Liver (tissue), 9 donors: ENCODE data around the gene SERHL2. TPM values are rescaled to one million over a fixed set of nuclear protein-coding genes. Genes with fewer than 3 reads are reported as not detected.
"Not testable (repeated sequence)": the region's sequence is repeated elsewhere in the genome, so short reads cannot be mapped to it uniquely, and the experiment has no call there.

ENCODE experiments used
- DNase-seq: peaks from one replicate; pipeline ENCODE4 v3.0.0-alpha.2; 2017; ENCODE audit warnings: low spot score
- H3K27ac ChIP-seq, 2 donors: one replicate each; pipeline ENCODE4 v1.7.0; 2013; ENCODE audit warnings: inconsistent platforms in 2 of 2, low read length in 2 of 2, control low read depth in 1 of 2, low read depth in 1 of 2, mild to moderate bottlenecking in 1 of 2
- H3K27me3 ChIP-seq, 4 donors: one replicate each; pipeline versions ENCODE4 v1.6.1 to v1.7.0; 2013; ENCODE audit warnings: low read length in 3 of 4, inconsistent platforms in 1 of 4, mild to moderate bottlenecking in 1 of 4, moderate library complexity in 1 of 4; ENCODE audit not compliant: control insufficient read depth in 4 of 4, insufficient read depth in 4 of 4
- H3K36me3 ChIP-seq, 4 donors: one replicate each; pipeline versions ENCODE4 v1.6.1 to v1.7.0; 2013; ENCODE audit warnings: low read length in 3 of 4, mild to moderate bottlenecking in 3 of 4, low read depth in 1 of 4, moderate library complexity in 1 of 4; ENCODE audit not compliant: control insufficient read depth in 4 of 4, insufficient read depth in 3 of 4
- H3K4me1 ChIP-seq, 4 donors: one replicate each; pipeline versions ENCODE4 v1.6.1 to v1.7.0; 2013; ENCODE audit warnings: low read length in 3 of 4, mild to moderate bottlenecking in 3 of 4, moderate library complexity in 1 of 4; ENCODE audit not compliant: control insufficient read depth in 4 of 4, insufficient read depth in 4 of 4
- H3K4me3 ChIP-seq, 3 donors: one replicate each; pipeline versions ENCODE4 v1.6.1 to v1.7.0; 2013; ENCODE audit warnings: low read length in 3 of 3, control low read depth in 1 of 3, low read depth in 1 of 3, mild to moderate bottlenecking in 1 of 3
- H3K9ac ChIP-seq, 2 donors: one replicate each; pipeline ENCODE4 v1.7.0; 2013; ENCODE audit warnings: low read length in 2 of 2, mild to moderate bottlenecking in 2 of 2, moderate library complexity in 2 of 2, control low read depth in 1 of 2, low read depth in 1 of 2
- H3K9me3 ChIP-seq, 4 donors: one replicate each; pipeline versions ENCODE4 v1.6.1 to v1.7.0; 2013; ENCODE audit warnings: low read length in 3 of 4; ENCODE audit not compliant: control insufficient read depth in 4 of 4
- ATF3 ChIP-seq: IDR thresholded peaks from 2 replicates; pipeline ENCODE4 v1.6.1; 2016; ENCODE audit warnings: antibody characterized with exemption
- CTCF ChIP-seq: fragments of 150-350 bp; IDR thresholded peaks from 2 replicates; pipeline ENCODE4 v1.5.1; 2017; ENCODE audit warnings: improper control_type of control experiment, low read depth, low read length; ENCODE audit not compliant: missing input control
- EGR1 ChIP-seq, 2 donors: IDR thresholded peaks; 2 replicates each; pipeline ENCODE4 v1.6.1; 2016 to 2018; ENCODE audit warnings: antibody characterized with exemption in 2 of 2, low read depth in 2 of 2
- FOXA1 ChIP-seq: IDR thresholded peaks from 2 replicates; pipeline ENCODE4 v1.6.1; 2016; ENCODE audit warnings: antibody characterized with exemption
- FOXA2 ChIP-seq: IDR thresholded peaks from 2 replicates; pipeline ENCODE4 v1.6.1; 2016; ENCODE audit warnings: antibody characterized with exemption
- GABPA ChIP-seq, 2 donors: IDR thresholded peaks in 1 of 2; conservative IDR thresholded peaks in 1 of 2; 2 replicates each; pipeline ENCODE4 v1.6.1; 2016; ENCODE audit warnings: antibody characterized with exemption in 2 of 2, mild to moderate bottlenecking in 1 of 2, moderate library complexity in 1 of 2
- HNF4A ChIP-seq, 2 donors: conservative IDR thresholded peaks; 2 replicates each; pipeline ENCODE4 v1.6.1; 2016; ENCODE audit warnings: antibody characterized with exemption in 2 of 2, mild to moderate bottlenecking in 2 of 2
- HNF4G ChIP-seq: IDR thresholded peaks from 2 replicates; pipeline ENCODE4 v1.6.1; 2016; ENCODE audit warnings: antibody characterized with exemption
- JUND ChIP-seq, 2 donors: IDR thresholded peaks; 2 replicates each; pipeline ENCODE4 v1.6.1; 2016; ENCODE audit warnings: antibody characterized with exemption in 2 of 2
- MAX ChIP-seq: IDR thresholded peaks from 2 replicates; pipeline ENCODE4 v1.6.1; 2016; ENCODE audit warnings: antibody characterized with exemption
- NR2F2 ChIP-seq: IDR thresholded peaks from 2 replicates; pipeline ENCODE4 v1.6.1; 2016; ENCODE audit warnings: antibody characterized with exemption
- RAD21 ChIP-seq, 2 donors: IDR thresholded peaks; 2 replicates each; pipeline ENCODE4 v1.6.1; 2016; ENCODE audit warnings: antibody characterized with exemption in 2 of 2, mild to moderate bottlenecking in 2 of 2
- REST ChIP-seq: IDR thresholded peaks from 2 replicates; pipeline ENCODE4 v1.6.1; 2016; ENCODE audit warnings: antibody characterized with exemption, mild to moderate bottlenecking
- RXRA ChIP-seq, 2 donors: IDR thresholded peaks; 2 replicates each; pipeline ENCODE4 v1.6.1; 2017 to 2018; ENCODE audit warnings: antibody characterized with exemption in 2 of 2, mild to moderate bottlenecking in 1 of 2
- SP1 ChIP-seq: IDR thresholded peaks from 2 replicates; pipeline ENCODE4 v1.6.1; 2018; ENCODE audit warnings: antibody characterized with exemption, mild to moderate bottlenecking
- TAF1 ChIP-seq: conservative IDR thresholded peaks from 2 replicates; pipeline ENCODE4 v1.6.1; 2016; ENCODE audit warnings: antibody characterized with exemption, mild to moderate bottlenecking
- YY1 ChIP-seq: IDR thresholded peaks from 2 replicates; pipeline ENCODE4 v1.6.1; 2016; ENCODE audit warnings: antibody characterized with exemption, mild to moderate bottlenecking
- WGBS: extraction: QIAGEN DNeasy Blood & Tissue Kit; methylation state at CpG from one replicate; pipeline ENCODE4 v1.1.7; 2013; 5-methylcytosine and 5-hydroxymethylcytosine counted together
- polyA plus RNA-seq, 2 donors: library from polyadenylated mRNA; stranded (reverse) in 1 of 2; unstranded in 1 of 2; fragments of 200-250 nt in 1 of 2; fragments of >200 nt in 1 of 2; fragmentation: Nextera tagmentation in 1 of 2; extraction: Ambion mirVana in 1 of 2; gene quantifications; one replicate each; pipeline versions ENCODE4 v1.2.1 to v1.2.3, GENCODE V29; 2013 to 2015
- total RNA-seq, 2 donors: library from RNA; depleted of rRNA; stranded (reverse); fragments of >200 nt; gene quantifications; one replicate each; pipeline ENCODE4 v1.2.3, GENCODE V29; 2014
- TF ChIP-seq, protein P1 (sequence below): IDR thresholded peaks from 2 replicates; pipeline ENCODE4 v1.6.1; 2016; ENCODE audit warnings: antibody characterized with exemption
- donor health status: healthy.
- donor health status: healthy.
- donor health status: healthy.
- donor health status: healthy.
- donor health status: healthy.

The SERHL2 gene
- total and polyA plus RNA-seq, 4 donors, result 0.51 to 1.6 (median 0.69) TPM

DNA sequence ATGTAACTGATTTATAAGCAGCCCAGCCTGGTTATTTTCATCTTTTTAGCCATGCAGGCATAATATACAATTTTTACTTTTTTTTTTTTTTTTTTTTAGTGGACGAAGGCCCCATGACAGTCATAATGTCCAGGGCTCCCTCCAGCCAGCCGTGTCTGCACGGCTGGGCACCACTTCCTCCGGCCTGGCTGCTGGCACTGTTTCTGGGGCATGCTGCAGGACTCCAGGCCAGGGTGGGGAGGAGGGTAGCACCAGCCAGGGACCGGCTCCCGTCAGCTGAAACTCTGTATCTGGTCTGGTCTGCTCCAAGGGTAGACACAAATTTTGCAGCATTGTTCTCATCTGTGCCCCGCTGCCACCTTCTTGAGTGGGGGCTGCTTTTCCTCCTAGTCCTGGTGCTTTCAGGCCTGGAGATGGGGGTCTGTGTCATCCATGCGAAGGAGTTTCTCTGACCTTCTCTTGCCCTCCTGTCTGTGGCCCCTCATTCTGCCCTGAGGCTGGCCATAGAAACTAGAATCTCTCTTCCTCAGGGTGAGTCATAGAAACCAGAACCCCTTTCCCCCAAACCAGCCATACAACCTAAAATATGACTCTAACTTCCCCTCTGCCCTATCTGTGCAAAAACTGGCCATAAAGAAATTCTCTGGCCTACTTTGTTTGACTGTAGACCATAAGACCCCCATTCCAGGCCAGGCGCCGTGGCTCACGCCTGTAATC lies 25.0 kb upstream of the SERHL2 start:
- Histone ChIP-seq H3K4me3 (no peak overlapping the region), H3K9me3 (no peaks in the 10 kb centered on the region), H3K36me3 (no peaks in the 10 kb centered on the region), H3K9ac (no peak overlapping the region), H3K4me1 (no peaks in the 10 kb centered on the region), H3K27ac (no peak overlapping the region), H3K27me3 (no peaks in the 10 kb centered on the region)
- DNase-seq, result no peak
- TF ChIP-seq CTCF (no peak), ATF3 (no peak), EGR1 (IDR thresholded peaks at IDR 0.05; ENCODE audit: low read depth in 2 of 2) (no peak), NR2F2 (no peak), TAF1 (no peak), GABPA (IDR thresholded peaks at IDR 0.05 in 1 of 2, conservative IDR thresholded peaks at IDR 0.05 in 1 of 2) (no peak), SP1 (no peak), RXRA (IDR thresholded peaks at IDR 0.05) (no peak), HNF4A (conservative IDR thresholded peaks at IDR 0.05) (no peak), JUND (IDR thresholded peaks at IDR 0.05) (no peak), FOXA1 (no peak), RAD21 (IDR thresholded peaks at IDR 0.05) (no peak), REST (no peak), YY1 (no peak), FOXA2 (no peak), MAX (no peak), HNF4G (no peak)
- TF ChIP-seq, protein P1, sequence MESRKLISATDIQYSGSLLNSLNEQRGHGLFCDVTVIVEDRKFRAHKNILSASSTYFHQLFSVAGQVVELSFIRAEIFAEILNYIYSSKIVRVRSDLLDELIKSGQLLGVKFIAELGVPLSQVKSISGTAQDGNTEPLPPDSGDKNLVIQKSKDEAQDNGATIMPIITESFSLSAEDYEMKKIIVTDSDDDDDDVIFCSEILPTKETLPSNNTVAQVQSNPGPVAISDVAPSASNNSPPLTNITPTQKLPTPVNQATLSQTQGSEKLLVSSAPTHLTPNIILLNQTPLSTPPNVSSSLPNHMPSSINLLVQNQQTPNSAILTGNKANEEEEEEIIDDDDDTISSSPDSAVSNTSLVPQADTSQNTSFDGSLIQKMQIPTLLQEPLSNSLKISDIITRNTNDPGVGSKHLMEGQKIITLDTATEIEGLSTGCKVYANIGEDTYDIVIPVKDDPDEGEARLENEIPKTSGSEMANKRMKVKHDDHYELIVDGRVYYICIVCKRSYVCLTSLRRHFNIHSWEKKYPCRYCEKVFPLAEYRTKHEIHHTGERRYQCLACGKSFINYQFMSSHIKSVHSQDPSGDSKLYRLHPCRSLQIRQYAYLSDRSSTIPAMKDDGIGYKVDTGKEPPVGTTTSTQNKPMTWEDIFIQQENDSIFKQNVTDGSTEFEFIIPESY, result no peak
- 97% methylated on average over 11 of the region's 11 CpGs for WGBS

DNA sequence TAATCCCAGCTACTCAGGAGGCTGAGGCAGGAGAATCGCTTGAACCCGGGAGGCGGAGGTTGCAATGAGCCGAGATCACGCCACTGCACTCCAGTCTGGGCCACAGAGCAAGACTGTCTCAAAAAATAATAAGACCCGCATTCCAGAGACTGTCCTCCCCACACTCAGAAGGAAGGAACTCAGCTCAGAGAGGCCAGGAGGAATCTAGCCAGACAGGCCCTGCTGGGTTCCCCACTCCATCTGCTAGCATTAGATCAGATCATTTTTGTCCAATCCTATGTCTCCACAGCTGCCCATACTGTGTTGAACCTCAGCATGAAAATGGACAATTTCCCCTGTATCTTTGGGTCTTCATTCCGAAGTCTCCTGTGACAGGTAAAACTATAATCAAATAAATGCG lies 24.3 kb upstream of the SERHL2 start:
- not testable (repeated sequence) for H3K9me3 ChIP-seq, DNase-seq, H3K4me3 ChIP-seq, H3K4me1 ChIP-seq, H3K36me3 ChIP-seq, H3K27me3 ChIP-seq, H3K27ac ChIP-seq, H3K9ac ChIP-seq
- WGBS, result 95% methylated on average over 8 of the region's 8 CpGs

- not testable (repeated sequence) for H3K9me3 ChIP-seq, H3K27me3 ChIP-seq, H3K27ac ChIP-seq, H3K9ac ChIP-seq, DNase-seq, H3K36me3 ChIP-seq, H3K4me3 ChIP-seq, H3K4me1 ChIP-seq
- WGBS, result 90% methylated on average over 24 of the region's 24 CpGs
Observed at GRCh38 chr22:42531401-42532084, 22.2 kb upstream of the SERHL2 start.
